SIG-M5 (cell line): ENCODE results near the gene TMC4.

Source experiments
- DNase-seq: peaks from one replicate; lab custom pipeline; 2025; lab: John Stamatoyannopoulos, UW

The TMC4 gene

DNA sequence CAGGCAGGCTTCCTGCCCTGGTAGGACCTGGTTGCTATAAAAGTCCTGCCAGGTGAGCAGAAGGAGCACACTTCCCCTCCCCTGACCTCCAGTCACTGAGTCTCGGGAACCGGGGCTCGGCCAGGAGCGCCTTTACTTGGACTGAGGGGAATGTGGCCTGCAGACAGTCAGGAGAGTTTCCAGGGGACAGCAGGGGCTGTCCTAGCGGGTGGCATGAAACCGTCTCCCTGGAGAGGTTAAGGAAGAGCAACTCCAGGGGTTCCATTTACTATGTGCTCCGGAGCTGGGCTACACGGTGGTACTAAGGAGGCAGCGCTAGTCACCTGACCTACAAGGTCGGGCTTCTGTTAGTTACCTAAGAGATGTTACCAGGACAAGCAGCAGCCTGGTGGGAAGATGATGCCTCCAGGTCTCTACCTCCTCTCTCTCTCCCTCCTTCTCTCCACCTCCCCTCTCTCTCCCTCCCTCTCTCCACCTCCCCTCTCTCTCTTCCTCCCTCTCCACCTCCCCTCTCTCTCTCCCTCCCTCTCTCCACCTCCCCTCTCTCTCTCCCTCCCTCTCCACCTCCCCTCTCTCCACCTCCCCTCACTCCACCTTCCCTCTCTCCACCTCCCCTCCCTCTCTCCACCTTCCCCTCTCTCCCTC, 39.5 kb downstream of the TMC4 start:
- DNase-seq, result no peak

GRCh38 chr19:54129617-54129996, 43.4 kb downstream of the TMC4 start:
- DNase-seq, result no peak

DNA sequence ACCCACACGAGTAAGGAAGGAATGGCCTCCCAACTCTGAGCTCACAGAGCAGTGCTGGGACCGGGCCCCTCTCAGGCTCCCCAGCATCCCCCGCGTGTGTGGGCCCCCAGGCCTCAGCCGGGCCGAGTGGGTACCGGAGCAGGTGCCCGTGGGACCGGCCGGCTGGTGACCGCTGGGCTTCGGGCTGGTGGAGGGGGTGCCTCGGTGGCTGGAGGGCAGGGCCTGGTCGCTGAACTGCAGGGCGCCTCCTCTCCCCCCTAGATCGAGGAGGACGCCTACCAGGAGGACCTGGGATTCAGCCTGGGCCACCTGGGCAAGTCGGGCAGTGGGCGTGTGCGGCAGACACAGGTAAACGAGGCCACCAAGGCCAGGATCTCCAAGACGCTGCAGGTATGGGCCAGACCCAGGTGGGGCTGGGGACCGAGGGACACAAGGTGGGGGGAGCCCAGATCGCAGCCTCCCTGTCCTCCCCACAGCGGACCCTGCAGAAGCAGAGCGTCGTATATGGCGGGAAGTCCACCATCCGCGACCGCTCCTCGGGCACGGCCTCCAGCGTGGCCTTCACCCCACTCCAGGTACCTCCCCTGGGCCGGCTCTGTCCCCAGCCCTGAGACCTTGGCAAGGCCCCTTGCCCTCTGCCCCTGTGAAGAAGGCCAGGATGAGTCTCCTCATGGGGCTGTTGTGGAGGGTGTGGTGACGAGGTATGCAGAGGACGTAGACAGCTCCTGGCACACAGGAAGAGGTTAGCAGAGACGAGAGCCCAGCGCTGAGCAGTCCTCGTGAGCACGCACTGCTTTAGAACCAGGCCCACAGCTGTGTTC, 44.0 kb downstream of the TMC4 start:
- DNase-seq, result no peak

- no peak for DNase-seq
These were observed 44.6 kb downstream of the TMC4 start for GRCh38 chr19:54128441-54128725.

DNA sequence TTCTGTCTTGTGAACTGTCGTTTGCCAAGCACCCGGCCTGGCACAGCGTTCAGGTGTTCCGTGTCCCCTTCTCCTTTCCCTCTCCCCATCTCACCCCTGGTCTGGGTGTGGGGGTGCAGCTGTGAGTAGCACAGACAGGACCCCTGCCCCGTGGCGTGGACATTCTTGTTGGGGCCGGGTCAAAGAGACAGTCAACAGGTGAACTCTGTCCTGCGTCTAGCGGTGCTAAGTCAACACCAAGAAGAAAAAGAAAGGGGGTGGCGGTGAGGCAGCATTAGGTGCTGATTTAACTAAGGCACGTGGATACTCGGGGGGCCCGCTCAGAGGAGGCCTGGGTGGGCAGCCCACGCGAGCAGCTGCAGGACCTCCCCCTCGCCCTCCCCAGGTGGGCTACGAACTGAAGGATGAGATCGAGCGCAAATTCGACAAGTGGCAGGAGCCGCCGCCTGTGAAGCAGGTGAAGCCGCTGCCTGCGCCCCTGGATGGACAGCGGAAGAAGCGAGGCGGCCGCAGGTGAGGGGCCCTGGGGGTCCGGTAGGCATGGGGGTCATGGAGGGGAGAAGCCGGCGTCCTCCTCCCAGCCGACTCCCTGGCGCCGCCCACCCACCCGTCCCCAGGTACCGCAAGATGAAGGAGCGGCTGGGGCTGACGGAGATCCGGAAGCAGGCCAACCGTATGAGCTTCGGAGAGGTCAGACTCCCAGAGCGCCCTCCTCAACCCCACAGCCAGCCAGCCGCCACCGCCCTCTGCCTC, 45.1 kb downstream of the TMC4 start:
- DNase-seq, result no peak

DNA sequence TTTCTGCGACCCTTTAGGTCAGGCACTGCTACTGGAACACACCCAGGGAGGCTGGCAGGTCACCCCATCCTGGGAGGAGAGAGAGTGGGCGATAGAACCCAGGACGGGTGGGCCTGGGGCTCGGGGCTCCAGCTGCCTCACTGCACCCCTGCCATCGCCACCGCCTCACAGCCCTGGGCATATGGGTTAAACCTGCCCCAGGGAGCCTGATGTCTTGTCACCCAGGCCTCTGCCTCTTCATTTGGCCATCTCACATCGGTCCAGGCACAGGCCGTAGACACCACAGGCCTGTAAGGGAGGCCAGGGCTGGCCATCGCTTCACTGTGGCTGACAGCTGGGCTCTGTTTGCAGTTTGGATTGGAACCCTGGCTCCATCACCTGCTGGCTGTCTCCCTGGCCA, 47.2 kb downstream of the TMC4 start:
- no peak for DNase-seq

DNA sequence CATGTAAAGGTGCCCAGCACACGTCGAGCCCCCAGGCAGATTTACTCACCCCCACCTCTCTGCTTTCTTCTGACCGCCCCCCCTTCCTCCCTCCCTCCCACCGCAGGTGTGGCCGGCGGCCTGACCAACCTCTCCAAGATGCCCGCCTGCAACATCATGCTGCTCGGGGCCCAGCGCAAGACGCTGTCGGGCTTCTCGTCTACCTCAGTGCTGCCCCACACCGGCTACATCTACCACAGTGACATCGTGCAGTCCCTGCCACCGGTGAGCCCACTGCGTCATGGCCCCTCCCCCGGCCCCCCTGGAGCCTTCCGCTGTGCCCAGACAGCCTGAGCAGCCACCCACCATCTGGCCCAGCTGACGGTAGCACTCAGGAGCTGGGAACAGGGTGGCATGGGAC, 48.6 kb downstream of the TMC4 start:
- no peak for DNase-seq

GRCh38 chr19:54123682-54124081, 49.3 kb downstream of the TMC4 start:
- no peak for DNase-seq

GRCh38 chr19:54121259-54121658, 51.7 kb downstream of the TMC4 start:
- no peak for DNase-seq

GRCh38 chr19:54115109-54116063, 57.6 kb downstream of the TMC4 start, which contains the start of the genes PRPF31 and TFPT:
Gene PRPF31, plus strand, starts transcription at chr19:54115754. Its CDS starts 2,525 bp downstream, at chr19:54118279.
Gene TFPT, minus strand, starts transcription at chr19:54115657. Its CDS starts 388 bp downstream, at chr19:54115269.
- peak; percentile 72 for DNase-seq

GRCh38 chr19:54114340-54115108, 58.4 kb downstream of the TMC4 start:
- peak; percentile 10 for DNase-seq
